GM12892 (cell line): Measurements from ENCODE around the gene GEMIN7.

Experiments used
- DNase-seq: peaks from one replicate; pipeline ENCODE4 v3.0.0; 2011; ENCODE audit not compliant: insufficient read length
- FAIRE-seq: peaks from 2 replicates; lab custom pipeline; 2011; peaks lifted over from hg19 to GRCh38; lab: Jason Lieb, UNC
- POLR2A ChIP-seq: IDR thresholded peaks from 2 replicates; pipeline ENCODE4 v1.6.1; 2011; ENCODE audit warnings: low read depth, low read length, control low read depth
- POLR2AphosphoS5 ChIP-seq: IDR thresholded peaks from 2 replicates; pipeline ENCODE4 v1.6.1; 2011; ENCODE audit warnings: low read depth, low read length, control low read depth
- TAF1 ChIP-seq: IDR thresholded peaks from 2 replicates; pipeline ENCODE4 v1.6.1; 2011; ENCODE audit warnings: low read depth, mild to moderate bottlenecking, control low read depth, low read length, borderline replicate concordance

Gene GEMIN7

GRCh38 chr19:45091031-45091923, 12.2 kb downstream of the GEMIN7 start:
- peak; percentile 97 for FAIRE-seq
- DNase-seq, result peak; percentile 89
- peak; percentile 79 for TF ChIP-seq POLR2AphosphoS5
- TF ChIP-seq POLR2A, result peak; percentile 74
- peak; percentile 43; the same call in 1 of the 2 replicates for TF ChIP-seq TAF1

DNA sequence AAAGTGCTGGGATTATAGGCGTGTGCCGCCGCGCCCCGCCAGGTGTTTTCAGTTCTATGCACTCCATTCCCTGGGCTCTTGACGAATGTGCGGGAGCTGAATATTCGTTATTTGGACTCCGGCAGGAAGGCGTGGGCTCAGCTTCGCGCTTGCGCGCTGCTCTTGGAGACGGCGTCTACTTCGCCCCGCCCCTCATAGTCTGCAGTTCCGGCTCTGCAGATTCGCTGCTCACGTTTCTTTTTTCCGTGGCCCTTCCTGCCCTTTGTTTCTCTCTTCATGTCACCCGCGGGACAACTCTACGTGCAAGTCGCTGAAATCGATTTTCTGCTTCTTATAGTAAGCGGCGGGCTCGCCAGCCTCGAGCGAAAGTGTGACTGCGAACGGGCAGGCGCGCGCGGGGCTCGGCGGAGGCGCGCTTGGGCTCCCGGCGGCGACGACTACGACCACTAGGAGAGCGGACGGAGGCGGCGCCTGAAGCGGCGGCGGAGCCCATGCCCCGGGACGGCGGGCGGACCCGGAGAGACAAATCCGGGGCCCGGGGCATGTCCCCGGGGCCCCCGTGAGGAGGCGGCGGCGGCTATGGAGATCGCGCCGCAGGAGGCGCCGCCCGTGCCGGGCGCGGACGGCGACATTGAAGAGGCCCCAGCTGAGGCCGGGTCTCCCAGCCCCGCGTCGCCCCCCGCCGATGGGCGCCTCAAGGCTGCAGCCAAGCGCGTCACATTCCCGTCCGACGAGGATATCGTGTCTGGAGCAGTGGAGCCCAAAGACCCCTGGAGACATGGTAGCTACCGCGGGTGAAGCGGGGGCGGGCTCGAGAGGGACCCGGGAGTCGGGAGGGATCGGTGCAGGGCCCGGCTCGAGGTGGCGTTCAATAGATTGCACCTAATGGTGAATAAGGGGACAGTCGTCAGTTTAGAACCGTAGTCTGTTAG, 14.0 kb downstream of the GEMIN7 start, which contains the start of gene PPP1R37:
PPP1R37 (plus strand) TSS at position 433 of the 932 bp plus-strand sequence; CDS start at position 580, 147 bp downstream.
- peak; percentile 99 for FAIRE-seq
- TF ChIP-seq POLR2AphosphoS5, result no peak
- peak; percentile 29 for TF ChIP-seq POLR2A
- DNase-seq, result peak; percentile 96

GRCh38 chr19:45094137-45094536, 15.1 kb downstream of the GEMIN7 start:
- FAIRE-seq, result no peak
- DNase-seq, result no peak
- TF ChIP-seq POLR2A, result no peak
- TF ChIP-seq TAF1, result no peak
- no peak for TF ChIP-seq POLR2AphosphoS5

- no peak for TF ChIP-seq POLR2A
- no peak for TF ChIP-seq TAF1
- TF ChIP-seq POLR2AphosphoS5, result no peak
- FAIRE-seq, result no peak
- DNase-seq, result no peak
Measured at GRCh38 chr19:45094707-45095106, 15.6 kb downstream of the GEMIN7 start.

- no peak for FAIRE-seq
- no peak for TF ChIP-seq POLR2AphosphoS5
- no peak for DNase-seq
Measured at GRCh38 chr19:45095496-45096413, 16.7 kb downstream of the GEMIN7 start.

- DNase-seq (no peak), FAIRE-seq (no peak)
- TF ChIP-seq POLR2AphosphoS5 (no peak), TAF1 (no peak), POLR2A (no peak)
Measured at GRCh38 chr19:45096700-45097099, 17.6 kb downstream of the GEMIN7 start.

DNA sequence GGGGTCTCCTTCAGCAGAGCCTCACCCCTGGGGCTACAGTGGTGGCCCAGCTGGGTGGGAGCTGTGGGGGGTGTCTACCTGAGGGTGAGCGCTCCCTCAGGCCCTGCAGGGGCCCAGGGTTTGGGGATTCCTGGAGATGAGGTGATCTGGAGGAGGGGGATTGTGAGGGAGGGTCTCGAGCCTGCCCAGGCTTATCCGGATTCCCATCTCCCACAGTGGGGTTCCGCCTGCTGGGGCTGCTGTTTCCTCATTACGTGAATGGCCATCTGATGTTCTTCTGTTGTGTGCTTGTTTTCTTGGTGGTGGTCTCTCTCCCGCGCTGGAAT, 18.4 kb downstream of the GEMIN7 start:
- TF ChIP-seq POLR2A (no peak), POLR2AphosphoS5 (no peak)
- FAIRE-seq (no peak), DNase-seq (no peak)

GRCh38 chr19:45097776-45098520, 18.9 kb downstream of the GEMIN7 start:
- FAIRE-seq (no peak), DNase-seq (no peak)
- TF ChIP-seq POLR2AphosphoS5, result no peak
- no peak for TF ChIP-seq TAF1
- TF ChIP-seq POLR2A, result no peak

GRCh38 chr19:45098521-45099466, 19.7 kb downstream of the GEMIN7 start:
- no peak for DNase-seq
- TF ChIP-seq TAF1, result no peak
- TF ChIP-seq POLR2AphosphoS5, result no peak
- TF ChIP-seq POLR2A, result no peak
- FAIRE-seq, result no peak
